ENCODE results near the gene DMRT1.

DNA sequence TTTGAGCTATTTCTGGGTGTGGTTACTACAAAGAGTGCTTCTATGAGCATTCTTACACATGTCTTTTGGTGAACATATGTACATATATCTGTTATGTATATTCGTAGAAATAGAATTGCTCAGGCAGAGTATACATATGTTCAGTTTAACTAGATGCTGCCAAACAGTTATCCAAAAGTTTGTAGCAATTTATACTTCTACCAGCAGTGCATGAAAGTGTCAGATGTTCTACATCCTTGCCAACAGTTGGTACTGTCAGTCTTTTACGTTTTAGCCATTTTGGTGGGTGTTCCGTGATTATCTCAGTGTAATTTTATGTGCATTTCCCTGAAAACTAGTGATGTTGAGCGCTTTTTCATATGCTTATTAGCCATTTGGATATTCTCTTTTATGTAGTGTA lies 172.7 kb downstream of the DMRT1 start:
- TF ChIP-seq POLR2A (IDR thresholded peaks at IDR 0.05; ENCODE audit: low read depth, low read length) (no peak), TAF1 (IDR thresholded peaks at IDR 0.05; ENCODE audit: borderline replicate concordance, low read depth, low read length) (no peak)

Data from GM12892 (cell line).